IgD-negative memory B cell (primary cell): ENCODE results near the gene SMIM28. TPM values are rescaled to one million over a fixed set of nuclear protein-coding genes. Genes with fewer than 3 reads are reported as not detected.
A peak's percentile ranks its signal among the peaks of the same experiment; 100 is the strongest.

ENCODE experiments used
- H3K27ac Mint-ChIP-seq, 3 donors: one replicate each; pipeline ENCODE4 v1.8.0; 2020 to 2022; ENCODE audit warnings: mild to moderate bottlenecking in 3 of 3, mixed read lengths in 3 of 3, moderate library complexity in 1 of 3
- H3K27me3 Mint-ChIP-seq: one replicate; pipeline ENCODE4 v1.8.0; 2021; ENCODE audit warnings: mixed read lengths
- H3K36me3 Mint-ChIP-seq: one replicate; pipeline ENCODE4 v1.8.0; 2020; ENCODE audit warnings: mild to moderate bottlenecking, mixed read lengths
- H3K4me1 Mint-ChIP-seq, 3 donors: one replicate each; pipeline ENCODE4 v1.8.0; 2020 to 2022; ENCODE audit warnings: mixed read lengths in 3 of 3, mild to moderate bottlenecking in 1 of 3
- H3K4me3 Mint-ChIP-seq, 4 donors: one replicate each; pipeline ENCODE4 v1.8.0; 2020 to 2022; ENCODE audit warnings: mild to moderate bottlenecking in 4 of 4, mixed read lengths in 4 of 4, moderate library complexity in 3 of 4
- H3K9me3 Mint-ChIP-seq, 3 donors: one replicate each; pipeline ENCODE4 v1.8.0; 2020 to 2021; ENCODE audit warnings: mixed read lengths in 3 of 3, mild to moderate bottlenecking in 1 of 3
- polyA plus RNA-seq: library from polyadenylated mRNA; unstranded; fragments of 300-500 nt; fragmentation: Illumina TruSeq; gene quantifications from one replicate; pipeline ENCODE4 v1.2.3, GENCODE V29; 2021

The SMIM28 gene
- not detected for polyA plus RNA-seq

DNA sequence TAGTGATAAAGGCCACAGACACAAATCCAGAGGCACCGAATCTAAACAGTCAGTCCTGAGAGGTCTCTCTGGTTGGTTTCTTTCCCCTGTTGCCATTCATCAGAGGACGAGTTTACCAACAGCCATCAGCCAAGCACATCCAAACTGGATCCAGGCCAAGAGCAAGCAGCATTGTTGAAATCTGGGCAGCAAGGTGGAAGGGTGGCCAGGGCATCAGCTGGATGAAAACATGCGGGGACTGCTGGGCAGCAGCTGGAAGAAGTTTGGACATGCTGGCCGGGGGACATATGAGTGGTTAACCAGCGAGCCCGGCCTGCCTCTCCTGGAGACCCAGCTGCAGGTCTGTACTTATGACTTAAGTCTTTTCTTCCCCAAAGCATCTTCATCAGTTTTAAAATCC, at the start of gene SMIM28:
Gene SMIM28 (plus strand): TSS at position 62 of the 400 bp plus-strand sequence. CDS start 168 bp downstream, at position 230.
- no peaks in the 10 kb centered on the region for H3K4me1 Mint-ChIP-seq
- no peak within 1 kb of the TSS for H3K27ac Mint-ChIP-seq
- H3K4me3 Mint-ChIP-seq: no peak within 1 kb of the TSS
- H3K9me3 Mint-ChIP-seq: no peaks in the 10 kb centered on the region
- H3K36me3 Mint-ChIP-seq: no peaks in the 10 kb centered on the region
- peaks cover 5% of the 10 kb centered on the region for H3K27me3 Mint-ChIP-seq

- Mint-ChIP-seq H3K4me3 (no peak overlapping the region), H3K27me3 (peaks cover 2% of the 10 kb centered on the region), H3K9me3 (peaks cover 2 to 8% (median 2%) of the 10 kb centered on the region in 3 donors), H3K36me3 (no peaks in the 10 kb centered on the region), H3K27ac (no peak overlapping the region), H3K4me1 (no peaks in the 10 kb centered on the region)
Observed at GRCh38 chr6:138328210-138328609, 49.5 kb upstream of the SMIM28 start.

DNA sequence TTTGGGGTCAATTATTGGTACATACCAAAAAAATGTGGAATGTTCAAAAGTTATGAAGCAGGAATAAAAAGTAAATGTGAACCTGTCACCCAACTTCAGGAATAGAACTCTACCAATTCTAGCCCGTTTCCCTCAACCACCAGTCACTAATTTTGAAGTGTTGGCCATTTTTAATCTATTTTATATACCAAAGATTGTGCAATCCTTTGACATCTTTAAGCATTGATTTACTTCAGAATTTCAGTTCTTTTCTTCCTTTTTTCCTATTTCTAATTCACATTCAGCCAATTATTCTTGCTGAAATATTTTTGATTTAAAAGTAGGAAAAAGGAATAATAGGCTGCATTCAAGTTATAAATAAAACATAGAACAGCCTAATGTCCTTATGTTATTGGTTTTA, 46.9 kb upstream of the SMIM28 start:
- peaks cover under 1% of the 10 kb centered on the region for H3K36me3 Mint-ChIP-seq
- H3K4me1 Mint-ChIP-seq: no peaks in the 10 kb centered on the region
- peaks cover 4% of the 10 kb centered on the region for H3K27me3 Mint-ChIP-seq
- no peak overlapping the region for H3K4me3 Mint-ChIP-seq
- no peak overlapping the region for H3K27ac Mint-ChIP-seq
- H3K9me3 Mint-ChIP-seq: peaks cover 2 to 8% (median 2%) of the 10 kb centered on the region in 3 donors

- Mint-ChIP-seq H3K27me3 (peaks cover 7% of the 10 kb centered on the region), H3K9me3 (peaks cover 2 to 5% (median 4%) of the 10 kb centered on the region in 3 donors), H3K4me1 (no peaks in the 10 kb centered on the region), H3K36me3 (peaks cover 1% of the 10 kb centered on the region), H3K27ac (no peak overlapping the region), H3K4me3 (no peak overlapping the region)
Observed at GRCh38 chr6:138331444-138331843, 46.3 kb upstream of the SMIM28 start.

GRCh38 chr6:138331984-138332383, 45.7 kb upstream of the SMIM28 start:
- peaks cover 12% of the 10 kb centered on the region for H3K27me3 Mint-ChIP-seq
- no peaks in the 10 kb centered on the region for H3K4me1 Mint-ChIP-seq
- peaks cover 0 to 2% (median 2%) of the 10 kb centered on the region in 3 donors for H3K9me3 Mint-ChIP-seq
- H3K27ac Mint-ChIP-seq: no peak overlapping the region
- no peak overlapping the region for H3K4me3 Mint-ChIP-seq
- H3K36me3 Mint-ChIP-seq: peaks cover 1% of the 10 kb centered on the region

- Mint-ChIP-seq H3K27ac (no peak overlapping the region), H3K4me1 (no peaks in the 10 kb centered on the region), H3K9me3 (peaks cover 0 to 2% (median 2%) of the 10 kb centered on the region in 3 donors), H3K27me3 (peaks cover 19% of the 10 kb centered on the region), H3K4me3 (no peak overlapping the region), H3K36me3 (peaks cover 1% of the 10 kb centered on the region)
Observed at GRCh38 chr6:138334000-138334399, 43.7 kb upstream of the SMIM28 start.

GRCh38 chr6:138334963-138335362, 42.7 kb upstream of the SMIM28 start:
- no peak overlapping the region for H3K27ac Mint-ChIP-seq
- H3K4me1 Mint-ChIP-seq: no peaks in the 10 kb centered on the region
- H3K9me3 Mint-ChIP-seq: peaks cover 0 to 2% (median 2%) of the 10 kb centered on the region in 3 donors

DNA sequence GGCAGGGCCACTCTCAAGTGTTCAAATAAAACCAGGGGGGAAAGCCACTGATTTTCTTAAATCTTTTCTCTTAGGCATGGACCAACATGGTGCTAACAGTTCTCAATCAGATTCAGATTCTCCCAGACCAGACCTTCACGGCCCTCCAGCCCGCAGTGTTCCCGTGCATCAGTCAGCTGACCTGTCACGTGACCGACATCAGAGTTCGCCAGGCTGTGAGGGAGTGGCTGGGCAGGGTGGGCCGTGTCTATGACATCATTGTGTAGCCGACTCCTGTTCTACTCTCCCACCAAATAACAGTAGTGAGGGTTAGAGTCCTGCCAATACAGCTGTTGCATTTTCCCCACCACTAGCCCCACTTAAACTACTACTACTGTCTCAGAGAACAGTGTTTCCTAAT, 41.5 kb upstream of the SMIM28 start:
- Mint-ChIP-seq H3K27me3 (peaks cover 22% of the 10 kb centered on the region), H3K4me1 (no peaks in the 10 kb centered on the region), H3K9me3 (peaks cover 0 to 2% (median 2%) of the 10 kb centered on the region in 3 donors), H3K36me3 (peaks cover 1% of the 10 kb centered on the region), H3K4me3 (no peak overlapping the region), H3K27ac (no peak overlapping the region)

More at GRCh38 chr6:138334963-138335362, 42.7 kb upstream of the SMIM28 start:
- no peak overlapping the region for H3K4me3 Mint-ChIP-seq
- peaks cover 1% of the 10 kb centered on the region for H3K36me3 Mint-ChIP-seq
- H3K27me3 Mint-ChIP-seq: peaks cover 22% of the 10 kb centered on the region

DNA sequence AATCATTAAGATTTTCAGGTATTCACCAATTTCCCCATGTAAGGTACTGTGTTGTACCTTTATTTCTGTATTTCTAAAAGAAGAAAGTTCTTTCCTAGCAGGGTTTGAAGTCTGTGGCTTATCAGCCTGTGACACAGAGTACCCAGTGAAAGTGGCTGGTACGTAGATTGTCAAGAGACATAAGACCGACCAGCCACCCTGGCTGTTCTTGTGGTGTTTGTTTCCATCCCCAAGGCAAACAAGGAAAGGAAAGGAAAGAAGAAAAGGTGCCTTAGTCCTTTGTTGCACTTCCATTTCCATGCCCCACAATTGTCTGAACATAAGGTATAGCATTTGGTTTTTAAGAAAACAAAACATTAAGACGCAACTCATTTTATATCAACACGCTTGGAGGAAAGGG, 40.6 kb upstream of the SMIM28 start:
- no peak overlapping the region for H3K4me3 Mint-ChIP-seq
- peaks cover 1% of the 10 kb centered on the region for H3K36me3 Mint-ChIP-seq
- peaks cover 22% of the 10 kb centered on the region for H3K27me3 Mint-ChIP-seq
- peaks cover 0 to 2% (median 2%) of the 10 kb centered on the region in 3 donors for H3K9me3 Mint-ChIP-seq
- no peaks in the 10 kb centered on the region for H3K4me1 Mint-ChIP-seq
- H3K27ac Mint-ChIP-seq: no peak overlapping the region

- peaks cover 20% of the 10 kb centered on the region for H3K27me3 Mint-ChIP-seq
- no peak overlapping the region for H3K4me3 Mint-ChIP-seq
- no peaks in the 10 kb centered on the region for H3K4me1 Mint-ChIP-seq
- H3K9me3 Mint-ChIP-seq: peaks cover 0 to 2% (median 0%) of the 10 kb centered on the region in 3 donors
- H3K27ac Mint-ChIP-seq: no peak overlapping the region
- peaks cover 1% of the 10 kb centered on the region for H3K36me3 Mint-ChIP-seq
Observed at GRCh38 chr6:138339024-138339423, 38.7 kb upstream of the SMIM28 start.

DNA sequence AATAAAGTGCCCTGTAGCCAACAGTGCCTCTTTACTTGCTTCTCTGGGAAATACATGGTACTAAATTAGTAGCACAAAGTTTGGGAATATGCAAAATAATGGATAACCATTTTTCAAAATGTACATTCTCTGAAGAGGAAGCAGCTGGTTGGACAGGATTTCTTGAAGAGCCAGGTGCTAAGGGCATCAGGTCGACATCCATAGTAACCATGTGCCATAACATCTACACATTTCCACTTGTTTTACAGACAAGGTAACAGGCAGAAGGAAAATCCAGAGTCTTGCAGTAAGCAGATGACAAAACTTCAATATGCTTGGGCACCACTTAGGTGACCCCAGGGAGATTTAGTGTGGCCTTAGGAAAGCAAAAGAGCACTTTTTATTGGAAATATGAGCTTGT, 36.5 kb upstream of the SMIM28 start:
- H3K4me1 Mint-ChIP-seq: no peaks in the 10 kb centered on the region
- H3K27me3 Mint-ChIP-seq: peaks cover 17% of the 10 kb centered on the region
- H3K36me3 Mint-ChIP-seq: no peaks in the 10 kb centered on the region
- peaks cover 0 to 2% (median 0%) of the 10 kb centered on the region in 3 donors for H3K9me3 Mint-ChIP-seq
- H3K4me3 Mint-ChIP-seq: no peak overlapping the region
- no peak overlapping the region for H3K27ac Mint-ChIP-seq

GRCh38 chr6:138343112-138343511, 34.6 kb upstream of the SMIM28 start:
- H3K27me3 Mint-ChIP-seq: peaks cover 6% of the 10 kb centered on the region
- no peak overlapping the region for H3K27ac Mint-ChIP-seq
- H3K9me3 Mint-ChIP-seq: no peaks in the 10 kb centered on the region
- H3K4me1 Mint-ChIP-seq: peaks cover 0 to 3% (median 0%) of the 10 kb centered on the region in 3 donors
- H3K4me3 Mint-ChIP-seq: no peak overlapping the region
- no peaks in the 10 kb centered on the region for H3K36me3 Mint-ChIP-seq

GRCh38 chr6:138345565-138346285, 32.0 kb upstream of the SMIM28 start:
- Mint-ChIP-seq H3K4me3 (no peak overlapping the region), H3K4me1 (peaks cover 0 to 3% (median 0%) of the 10 kb centered on the region in 3 donors), H3K27ac (no peak overlapping the region), H3K27me3 (peaks cover 3% of the 10 kb centered on the region), H3K9me3 (no peaks in the 10 kb centered on the region), H3K36me3 (no peaks in the 10 kb centered on the region)

- H3K4me3 Mint-ChIP-seq: no peak overlapping the region
- H3K27me3 Mint-ChIP-seq: peaks cover 3% of the 10 kb centered on the region
- no peaks in the 10 kb centered on the region for H3K9me3 Mint-ChIP-seq
- H3K27ac Mint-ChIP-seq: no peak overlapping the region
- H3K4me1 Mint-ChIP-seq: peaks cover 0 to 3% (median 0%) of the 10 kb centered on the region in 3 donors
- no peaks in the 10 kb centered on the region for H3K36me3 Mint-ChIP-seq
Observed at GRCh38 chr6:138346302-138347195, 31.2 kb upstream of the SMIM28 start.

GRCh38 chr6:138347864-138348263, 29.8 kb upstream of the SMIM28 start:
- H3K4me3 Mint-ChIP-seq: no peak overlapping the region
- H3K36me3 Mint-ChIP-seq: no peaks in the 10 kb centered on the region
- H3K27me3 Mint-ChIP-seq: peaks cover 3% of the 10 kb centered on the region
- peaks cover 0 to 3% (median 0%) of the 10 kb centered on the region in 3 donors for H3K4me1 Mint-ChIP-seq
- H3K27ac Mint-ChIP-seq: peak overlapping the region in 1 of 3 donors; percentile 68
- H3K9me3 Mint-ChIP-seq: no peaks in the 10 kb centered on the region
